Melanocyte of skin (primary cell): ENCODE results near the gene MYOG. TPM values are rescaled to one million over a fixed set of nuclear protein-coding genes. Genes with fewer than 3 reads are reported as not detected.

Experiments
- total RNA-seq, 2 donors: library from RNA; depleted of rRNA; stranded (reverse); fragments of >200 nt; gene quantifications; 2 replicates each; pipeline ENCODE4 v1.2.3, GENCODE V29; 2012

Gene MYOG
- not detected for total RNA-seq

GRCh38 chr1:203085528-203086406 lies at the start of gene MYOG:
Gene MYOG (minus strand): TSS chr1:203086012. CDS start chr1:203085961, 51 bp downstream.

GRCh38 chr1:203127666-203128430 lies 42.0 kb upstream of the MYOG start, which contains the start of gene ADORA1:
Gene ADORA1 (plus strand): TSS chr1:203127726. CDS start chr1:203128842, 1,116 bp downstream.

Other genes with a start within 250 kb of the MYOG start
- gene RABIF, start 196.9 kb downstream of the MYOG start, total RNA-seq: 10 to 100 TPM in 1 of 2 donors, 1 to 10 TPM in 1; 8.9 to 12.0 TPM
- 10 to 100 TPM; 30.0 to 56.8 TPM for gene KLHL12, start 158.8 kb downstream of the MYOG start, total RNA-seq
- gene ADIPOR1, start 127.7 kb downstream of the MYOG start, total RNA-seq: 100 to 1,000 TPM; 215 to 230 TPM
- 10 to 100 TPM; 54.9 to 85.0 TPM for gene CYB5R1, start 118.8 kb downstream of the MYOG start, total RNA-seq
- 10 to 100 TPM; 77.4 to 90.6 TPM for gene TMEM183A, start 78.6 kb downstream of the MYOG start, total RNA-seq
- 1 to 10 TPM; 1.0 to 2.3 TPM for gene PPFIA4, start 59.5 kb downstream of the MYOG start, total RNA-seq
- gene ADORA1, start 41.7 kb upstream of the MYOG start, total RNA-seq: 1 to 10 TPM in 1 of 2 donors, not detected in 1; 1.0 TPM
- gene MYBPH, start 89.8 kb upstream of the MYOG start, total RNA-seq: not detected
- gene CHI3L1, start 100.7 kb upstream of the MYOG start, total RNA-seq: under 1 TPM in 1 of 2 donors, not detected in 1; under 0.01 TPM
- gene CHIT1, start 143.7 kb upstream of the MYOG start, total RNA-seq: not detected
- 1 to 10 TPM; 3.3 to 5.2 TPM for gene BTG2, start 219.5 kb upstream of the MYOG start, total RNA-seq